ENCODE measurements around the gene RNF44.

GRCh38 chr5:176533894-176534611, 3.1 kb downstream of the RNF44 start:
- TF ChIP-seq CTCF (IDR thresholded peaks at IDR 0.05) (no peak), POLR2A (IDR thresholded peaks at IDR 0.05) (no peak)
